HepG2 (cell line): Measurements from ENCODE around the gene OGFR. TPM values are rescaled to one million over a fixed set of nuclear protein-coding genes. Genes with fewer than 3 reads are reported as not detected.
A peak's percentile ranks its signal among the peaks of the same experiment; 100 is the strongest.

Source experiments
- CEBPZ ChIP-seq: IDR thresholded peaks from 2 replicates; pipeline ENCODE4 v1.6.1; 2012; ENCODE audit warnings: low read length, improper control_type of control experiment
- CHCHD3 ChIP-seq: sonication (generic); formaldehyde crosslinking; IDR thresholded peaks from 2 replicates; pipeline ENCODE4 v1.8.0; 2022; ENCODE audit warnings: mild to moderate bottlenecking, missing genetic modification reagents, moderate library complexity
- ELF1 ChIP-seq: sonication (generic); formaldehyde crosslinking; IDR thresholded peaks from 2 replicates; pipeline ENCODE4 v1.4.0; 2020; ENCODE audit warnings: missing genetic modification reagents
- HES4 ChIP-seq: sonication (generic); formaldehyde crosslinking; IDR thresholded peaks from 2 replicates; pipeline ENCODE4 v1.9.0; 2021; ENCODE audit warnings: mild to moderate bottlenecking, missing genetic modification reagents, borderline replicate concordance
- HNF4A ChIP-seq: sonication (generic); formaldehyde crosslinking; IDR thresholded peaks from 2 replicates; pipeline ENCODE4 v1.4.0; 2020; ENCODE audit warnings: missing genetic modification reagents
- MATR3 ChIP-seq: sonication (generic); formaldehyde crosslinking; IDR thresholded peaks from 2 replicates; pipeline ENCODE4 v1.4.0; 2020; ENCODE audit warnings: missing genetic modification reagents
- NAIF1 ChIP-seq: sonication (generic); formaldehyde crosslinking; IDR thresholded peaks from 2 replicates; pipeline ENCODE4 v1.5.0; 2020; ENCODE audit warnings: mild to moderate bottlenecking, missing genetic modification reagents, borderline replicate concordance
- NCOA2 ChIP-seq: sonication (generic); formaldehyde crosslinking; IDR thresholded peaks from 2 replicates; pipeline ENCODE4 v1.8.0; 2022; ENCODE audit warnings: inconsistent platforms
- PLRG1 ChIP-seq: fragments of 450-650 bp; conservative IDR thresholded peaks from 2 replicates; pipeline ENCODE4 v1.6.1; 2016
- SNAPC4 ChIP-seq: sonication (generic); formaldehyde crosslinking; IDR thresholded peaks from 2 replicates; pipeline ENCODE4 v1.4.0; 2020; ENCODE audit warnings: mild to moderate bottlenecking, missing genetic modification reagents
- ZFP37 ChIP-seq: sonication (generic); formaldehyde crosslinking; IDR thresholded peaks from 2 replicates; pipeline ENCODE4 v1.4.0; 2020; ENCODE audit warnings: missing genetic modification reagents, borderline replicate concordance
- ZNF292 ChIP-seq: sonication (generic); formaldehyde crosslinking; IDR thresholded peaks from 2 replicates; pipeline ENCODE4 v1.8.1; 2022; ENCODE audit warnings: mild to moderate bottlenecking, low read depth, missing genetic modification reagents, borderline replicate concordance
- ZNF781 ChIP-seq: sonication (generic); formaldehyde crosslinking; IDR thresholded peaks from 2 replicates; pipeline ENCODE4 v1.5.1; 2020; ENCODE audit warnings: borderline replicate concordance, mild to moderate bottlenecking, missing genetic modification reagents; ENCODE audit errors: not compliant biosample characterization
- polyA plus RNA-seq, 8 experiments: library from polyadenylated mRNA; depleted of rRNA in 3 of 8; stranded (reverse) in 7 of 8; unstranded in 1 of 8; fragments of >200 nt; fragmentation: Illumina TruSeq in 4 of 8; extraction: Trizol in 4 of 8; gene quantifications; 2 replicates each; pipeline versions ENCODE4 v1.2.1 to v1.2.3, GENCODE V29; 2011 to 2016; ENCODE audit warnings: low read depth in 4 of 8, missing spikeins in 1 of 8, mixed read lengths in 1 of 8; ENCODE audit not compliant: insufficient read depth in 1 of 8
- total RNA-seq, 5 experiments: library from RNA; depleted of rRNA; stranded (reverse); fragments of >200 nt; fragmentation: Illumina TruSeq; extraction: Trizol; gene quantifications; 2 replicates each; pipeline ENCODE4 v1.2.3, GENCODE V29; 2016; ENCODE audit warnings: low read depth in 1 of 5
- TF ChIP-seq, protein P1 (sequence below): sonication (generic); formaldehyde crosslinking; IDR thresholded peaks from 2 replicates; pipeline ENCODE4 v1.5.1; 2020; ENCODE audit warnings: mild to moderate bottlenecking, moderate library complexity, missing genetic modification reagents
- TF ChIP-seq, protein P2 (sequence below): sonication (generic); formaldehyde crosslinking; IDR thresholded peaks from 2 replicates; pipeline ENCODE4 v1.4.0; 2020; ENCODE audit warnings: missing genetic modification reagents

The OGFR gene
- total and polyA plus RNA-seq, 2 of the 13 experiments (the other 11 are each of a cell fraction or from before 2014, with no cell fraction given) = 47.7 to 81.8 TPM

- TF ChIP-seq CEBPZ (no peak), ELF1 (CRISPR knock-in tag) (no peak), NCOA2 (CRISPR knock-in tag) (no peak), NAIF1 (CRISPR knock-in tag) (no peak), PLRG1 (no peak), HNF4A (CRISPR knock-in tag) (no peak), ZNF292 (CRISPR knock-in tag) (no peak), SNAPC4 (peak; percentile 37; the same call in 1 of the 2 replicates), ZNF781 (CRISPR knock-in tag) (no peak), ZFP37 (CRISPR knock-in tag) (peak; percentile 66; the same call in 1 of the 2 replicates), CHCHD3 (CRISPR knock-in tag) (no peak), HES4 (CRISPR knock-in tag) (peak; percentile 51; the same call in 1 of the 2 replicates), MATR3 (CRISPR knock-in tag) (no peak)
- TF ChIP-seq, protein P1, sequence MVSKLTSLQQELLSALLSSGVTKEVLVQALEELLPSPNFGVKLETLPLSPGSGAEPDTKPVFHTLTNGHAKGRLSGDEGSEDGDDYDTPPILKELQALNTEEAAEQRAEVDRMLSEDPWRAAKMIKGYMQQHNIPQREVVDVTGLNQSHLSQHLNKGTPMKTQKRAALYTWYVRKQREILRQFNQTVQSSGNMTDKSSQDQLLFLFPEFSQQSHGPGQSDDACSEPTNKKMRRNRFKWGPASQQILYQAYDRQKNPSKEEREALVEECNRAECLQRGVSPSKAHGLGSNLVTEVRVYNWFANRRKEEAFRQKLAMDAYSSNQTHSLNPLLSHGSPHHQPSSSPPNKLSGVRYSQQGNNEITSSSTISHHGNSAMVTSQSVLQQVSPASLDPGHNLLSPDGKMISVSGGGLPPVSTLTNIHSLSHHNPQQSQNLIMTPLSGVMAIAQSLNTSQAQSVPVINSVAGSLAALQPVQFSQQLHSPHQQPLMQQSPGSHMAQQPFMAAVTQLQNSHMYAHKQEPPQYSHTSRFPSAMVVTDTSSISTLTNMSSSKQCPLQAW (CRISPR knock-in tag) = peak; percentile 2; the same call in 1 of the 2 replicates
- TF ChIP-seq, protein P2, sequence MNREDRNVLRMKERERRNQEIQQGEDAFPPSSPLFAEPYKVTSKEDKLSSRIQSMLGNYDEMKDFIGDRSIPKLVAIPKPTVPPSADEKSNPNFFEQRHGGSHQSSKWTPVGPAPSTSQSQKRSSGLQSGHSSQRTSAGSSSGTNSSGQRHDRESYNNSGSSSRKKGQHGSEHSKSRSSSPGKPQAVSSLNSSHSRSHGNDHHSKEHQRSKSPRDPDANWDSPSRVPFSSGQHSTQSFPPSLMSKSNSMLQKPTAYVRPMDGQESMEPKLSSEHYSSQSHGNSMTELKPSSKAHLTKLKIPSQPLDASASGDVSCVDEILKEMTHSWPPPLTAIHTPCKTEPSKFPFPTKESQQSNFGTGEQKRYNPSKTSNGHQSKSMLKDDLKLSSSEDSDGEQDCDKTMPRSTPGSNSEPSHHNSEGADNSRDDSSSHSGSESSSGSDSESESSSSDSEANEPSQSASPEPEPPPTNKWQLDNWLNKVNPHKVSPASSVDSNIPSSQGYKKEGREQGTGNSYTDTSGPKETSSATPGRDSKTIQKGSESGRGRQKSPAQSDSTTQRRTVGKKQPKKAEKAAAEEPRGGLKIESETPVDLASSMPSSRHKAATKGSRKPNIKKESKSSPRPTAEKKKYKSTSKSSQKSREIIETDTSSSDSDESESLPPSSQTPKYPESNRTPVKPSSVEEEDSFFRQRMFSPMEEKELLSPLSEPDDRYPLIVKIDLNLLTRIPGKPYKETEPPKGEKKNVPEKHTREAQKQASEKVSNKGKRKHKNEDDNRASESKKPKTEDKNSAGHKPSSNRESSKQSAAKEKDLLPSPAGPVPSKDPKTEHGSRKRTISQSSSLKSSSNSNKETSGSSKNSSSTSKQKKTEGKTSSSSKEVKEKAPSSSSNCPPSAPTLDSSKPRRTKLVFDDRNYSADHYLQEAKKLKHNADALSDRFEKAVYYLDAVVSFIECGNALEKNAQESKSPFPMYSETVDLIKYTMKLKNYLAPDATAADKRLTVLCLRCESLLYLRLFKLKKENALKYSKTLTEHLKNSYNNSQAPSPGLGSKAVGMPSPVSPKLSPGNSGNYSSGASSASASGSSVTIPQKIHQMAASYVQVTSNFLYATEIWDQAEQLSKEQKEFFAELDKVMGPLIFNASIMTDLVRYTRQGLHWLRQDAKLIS (CRISPR knock-in tag) = no peak; the same call in 1 of the 2 replicates
Measured at GRCh38 chr20:62817975-62818591, 13.4 kb downstream of the OGFR start (continued).
